ENCODE results near the gene FEM1A. TPM values are rescaled to one million over a fixed set of nuclear protein-coding genes. Genes with fewer than 3 reads are reported as not detected.

The FEM1A gene
- total and polyA plus RNA-seq, 9 of the 15 experiments (the other 6 are each of a cell fraction or from before 2014, with no cell fraction given), result 0.08 to 19.0 (median 6.8) TPM

DNA sequence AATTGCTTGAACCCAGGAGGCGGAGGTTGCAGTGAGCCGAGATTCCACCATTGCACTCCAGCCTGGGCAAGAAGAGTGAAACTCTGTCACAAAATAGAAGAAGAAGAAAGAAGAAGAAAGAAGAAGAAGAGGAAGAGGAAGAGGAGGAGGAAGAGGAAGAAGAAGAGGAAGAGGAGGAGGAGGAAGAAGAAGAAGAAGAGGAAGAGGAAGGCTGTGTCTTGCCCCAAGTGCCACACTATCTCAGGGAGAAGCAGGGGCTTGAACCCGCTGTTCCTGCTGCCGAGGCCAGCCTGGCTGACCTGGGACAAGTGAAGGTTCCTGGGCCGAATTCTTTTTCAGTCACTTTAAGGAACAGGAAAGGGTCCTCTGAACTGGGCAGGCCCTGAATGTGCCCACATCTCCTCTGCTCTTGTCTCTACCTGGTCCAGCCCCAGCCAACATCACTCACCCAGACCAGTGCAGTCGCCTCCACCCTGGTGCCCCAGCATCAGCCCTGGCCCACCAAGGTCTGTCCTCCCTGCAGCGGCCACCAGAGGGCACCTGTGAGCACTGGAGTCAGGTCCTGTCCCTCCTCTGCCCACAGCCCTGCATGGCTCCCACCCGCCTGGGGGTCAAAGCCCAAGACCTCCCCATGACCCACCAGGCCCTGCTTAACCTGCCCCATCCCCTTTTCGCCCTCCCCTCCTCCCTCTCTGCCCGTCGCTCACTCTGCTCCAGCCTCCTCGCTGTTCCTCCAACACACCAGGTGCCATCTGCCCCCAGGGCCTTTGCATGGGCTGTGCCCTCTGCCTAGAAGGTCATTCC, 20.0 kb downstream of the FEM1A start (continued):
- TF ChIP-seq, protein P1, sequence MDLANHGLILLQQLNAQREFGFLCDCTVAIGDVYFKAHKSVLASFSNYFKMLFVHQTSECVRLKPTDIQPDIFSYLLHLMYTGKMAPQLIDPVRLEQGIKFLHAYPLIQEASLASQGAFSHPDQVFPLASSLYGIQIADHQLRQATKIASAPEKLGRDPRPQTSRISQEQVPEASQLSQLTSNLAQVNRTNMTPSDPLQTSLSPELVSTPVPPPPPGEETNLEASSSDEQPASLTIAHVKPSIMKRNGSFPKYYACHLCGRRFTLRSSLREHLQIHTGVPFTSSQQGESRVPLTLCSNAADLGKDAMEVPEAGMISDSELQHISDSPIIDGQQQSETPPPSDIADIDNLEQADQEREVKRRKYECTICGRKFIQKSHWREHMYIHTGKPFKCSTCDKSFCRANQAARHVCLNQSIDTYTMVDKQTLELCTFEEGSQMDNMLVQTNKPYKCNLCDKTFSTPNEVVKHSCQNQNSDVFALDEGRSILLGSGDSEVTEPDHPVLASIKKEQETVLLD (IDR thresholded peaks at IDR 0.05), result peak; percentile 51; the same call in 1 of the 2 replicates
- peak; percentile 53; the same call in 1 of the 2 replicates for TF ChIP-seq ZNF263 (CRISPR knock-in tag; IDR thresholded peaks at IDR 0.05; ENCODE audit: borderline replicate concordance)
- TF ChIP-seq DPF2 (IDR thresholded peaks at IDR 0.05), result peak; percentile 56
- 0 out of 2 replicates have a peak, but pooled peaks have one; percentile 31 for TF ChIP-seq MTA3 (IDR thresholded peaks at IDR 0.05; ENCODE audit: borderline replicate concordance)
- no peak for TF ChIP-seq SMARCE1 (IDR thresholded peaks at IDR 0.05)
- TF ChIP-seq, protein P2, sequence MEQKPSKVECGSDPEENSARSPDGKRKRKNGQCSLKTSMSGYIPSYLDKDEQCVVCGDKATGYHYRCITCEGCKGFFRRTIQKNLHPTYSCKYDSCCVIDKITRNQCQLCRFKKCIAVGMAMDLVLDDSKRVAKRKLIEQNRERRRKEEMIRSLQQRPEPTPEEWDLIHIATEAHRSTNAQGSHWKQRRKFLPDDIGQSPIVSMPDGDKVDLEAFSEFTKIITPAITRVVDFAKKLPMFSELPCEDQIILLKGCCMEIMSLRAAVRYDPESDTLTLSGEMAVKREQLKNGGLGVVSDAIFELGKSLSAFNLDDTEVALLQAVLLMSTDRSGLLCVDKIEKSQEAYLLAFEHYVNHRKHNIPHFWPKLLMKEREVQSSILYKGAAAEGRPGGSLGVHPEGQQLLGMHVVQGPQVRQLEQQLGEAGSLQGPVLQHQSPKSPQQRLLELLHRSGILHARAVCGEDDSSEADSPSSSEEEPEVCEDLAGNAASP (IDR thresholded peaks at IDR 0.05), result no peak
- TF ChIP-seq ELF2 (CRISPR knock-in tag; IDR thresholded peaks at IDR 0.05), result no peak
- TF ChIP-seq GATAD2A (IDR thresholded peaks at IDR 0.05), result peak; percentile 81
- peak; percentile 59; the same call in 1 of the 2 replicates for TF ChIP-seq NCOA1 (IDR thresholded peaks at IDR 0.05; ENCODE audit: low read depth)
- TF ChIP-seq SUPT5H (IDR thresholded peaks at IDR 0.05), result no peak
- TF ChIP-seq HDAC2 (IDR thresholded peaks at IDR 0.05), result peak; percentile 89
- no peak for TF ChIP-seq POLR2H (tag; IDR thresholded peaks at IDR 0.05; ENCODE audit: low read depth)
- no peak for TF ChIP-seq MCM3 (IDR thresholded peaks at IDR 0.05)
- no peak for TF ChIP-seq U2AF1 (optimal IDR thresholded peaks at IDR 0.05; ENCODE audit: low read depth, low read length)
- no peak for TF ChIP-seq ZNF780A (CRISPR knock-in tag; IDR thresholded peaks at IDR 0.05)
- no peak for TF ChIP-seq SMARCB1 (IDR thresholded peaks at IDR 0.05; ENCODE audit: insufficient read length, low read depth)
- peak; percentile 26; the same call in 1 of the 2 replicates for TF ChIP-seq SP1 (CRISPR knock-in tag; IDR thresholded peaks at IDR 0.05)
- peak; percentile 58; the same call in 1 of the 2 replicates for TF ChIP-seq ZNF384 (IDR thresholded peaks at IDR 0.05; ENCODE audit: low read depth, low read length)
- TF ChIP-seq ARID2 (IDR thresholded peaks at IDR 0.05), result 0 out of 2 replicates have a peak, but pooled peaks have one; percentile 31
- peak; percentile 61 for TF ChIP-seq BRD9 (IDR thresholded peaks at IDR 0.05; ENCODE audit: low read depth, partially characterized antibody)
- TF ChIP-seq, protein P3, sequence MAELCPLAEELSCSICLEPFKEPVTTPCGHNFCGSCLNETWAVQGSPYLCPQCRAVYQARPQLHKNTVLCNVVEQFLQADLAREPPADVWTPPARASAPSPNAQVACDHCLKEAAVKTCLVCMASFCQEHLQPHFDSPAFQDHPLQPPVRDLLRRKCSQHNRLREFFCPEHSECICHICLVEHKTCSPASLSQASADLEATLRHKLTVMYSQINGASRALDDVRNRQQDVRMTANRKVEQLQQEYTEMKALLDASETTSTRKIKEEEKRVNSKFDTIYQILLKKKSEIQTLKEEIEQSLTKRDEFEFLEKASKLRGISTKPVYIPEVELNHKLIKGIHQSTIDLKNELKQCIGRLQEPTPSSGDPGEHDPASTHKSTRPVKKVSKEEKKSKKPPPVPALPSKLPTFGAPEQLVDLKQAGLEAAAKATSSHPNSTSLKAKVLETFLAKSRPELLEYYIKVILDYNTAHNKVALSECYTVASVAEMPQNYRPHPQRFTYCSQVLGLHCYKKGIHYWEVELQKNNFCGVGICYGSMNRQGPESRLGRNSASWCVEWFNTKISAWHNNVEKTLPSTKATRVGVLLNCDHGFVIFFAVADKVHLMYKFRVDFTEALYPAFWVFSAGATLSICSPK (IDR thresholded peaks at IDR 0.05; ENCODE audit: borderline replicate concordance), result 0 out of 2 replicates have a peak, but pooled peaks have one; percentile 56
- peak; percentile 55 for TF ChIP-seq CHD4 (IDR thresholded peaks at IDR 0.05; ENCODE audit: insufficient read depth, insufficient replicate concordance, low read depth, low read length, poor library complexity, severe bottlenecking)
- TF ChIP-seq, protein P4, sequence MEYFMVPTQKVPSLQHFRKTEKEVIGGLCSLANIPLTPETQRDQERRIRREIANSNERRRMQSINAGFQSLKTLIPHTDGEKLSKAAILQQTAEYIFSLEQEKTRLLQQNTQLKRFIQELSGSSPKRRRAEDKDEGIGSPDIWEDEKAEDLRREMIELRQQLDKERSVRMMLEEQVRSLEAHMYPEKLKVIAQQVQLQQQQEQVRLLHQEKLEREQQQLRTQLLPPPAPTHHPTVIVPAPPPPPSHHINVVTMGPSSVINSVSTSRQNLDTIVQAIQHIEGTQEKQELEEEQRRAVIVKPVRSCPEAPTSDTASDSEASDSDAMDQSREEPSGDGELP (CRISPR knock-in tag; IDR thresholded peaks at IDR 0.05; ENCODE audit: borderline replicate concordance), result peak; percentile 47; the same call in 1 of the 2 replicates
- no peak for TF ChIP-seq ZBED1 (IDR thresholded peaks at IDR 0.05)
- TF ChIP-seq ARHGAP35 (IDR thresholded peaks at IDR 0.05; ENCODE audit: partially characterized antibody), result peak; percentile 56
- peak; percentile 94 for TF ChIP-seq HLTF (IDR thresholded peaks at IDR 0.05)
